NCI-H1436 treated with DMSO at 0.1 percent for 48 hours (cell line): ENCODE data around the gene CASKIN2.

ENCODE experiments used
- DNase-seq: peaks from one replicate; lab custom pipeline; 2025; lab: John Stamatoyannopoulos, UW

CASKIN2 gene, protein sequence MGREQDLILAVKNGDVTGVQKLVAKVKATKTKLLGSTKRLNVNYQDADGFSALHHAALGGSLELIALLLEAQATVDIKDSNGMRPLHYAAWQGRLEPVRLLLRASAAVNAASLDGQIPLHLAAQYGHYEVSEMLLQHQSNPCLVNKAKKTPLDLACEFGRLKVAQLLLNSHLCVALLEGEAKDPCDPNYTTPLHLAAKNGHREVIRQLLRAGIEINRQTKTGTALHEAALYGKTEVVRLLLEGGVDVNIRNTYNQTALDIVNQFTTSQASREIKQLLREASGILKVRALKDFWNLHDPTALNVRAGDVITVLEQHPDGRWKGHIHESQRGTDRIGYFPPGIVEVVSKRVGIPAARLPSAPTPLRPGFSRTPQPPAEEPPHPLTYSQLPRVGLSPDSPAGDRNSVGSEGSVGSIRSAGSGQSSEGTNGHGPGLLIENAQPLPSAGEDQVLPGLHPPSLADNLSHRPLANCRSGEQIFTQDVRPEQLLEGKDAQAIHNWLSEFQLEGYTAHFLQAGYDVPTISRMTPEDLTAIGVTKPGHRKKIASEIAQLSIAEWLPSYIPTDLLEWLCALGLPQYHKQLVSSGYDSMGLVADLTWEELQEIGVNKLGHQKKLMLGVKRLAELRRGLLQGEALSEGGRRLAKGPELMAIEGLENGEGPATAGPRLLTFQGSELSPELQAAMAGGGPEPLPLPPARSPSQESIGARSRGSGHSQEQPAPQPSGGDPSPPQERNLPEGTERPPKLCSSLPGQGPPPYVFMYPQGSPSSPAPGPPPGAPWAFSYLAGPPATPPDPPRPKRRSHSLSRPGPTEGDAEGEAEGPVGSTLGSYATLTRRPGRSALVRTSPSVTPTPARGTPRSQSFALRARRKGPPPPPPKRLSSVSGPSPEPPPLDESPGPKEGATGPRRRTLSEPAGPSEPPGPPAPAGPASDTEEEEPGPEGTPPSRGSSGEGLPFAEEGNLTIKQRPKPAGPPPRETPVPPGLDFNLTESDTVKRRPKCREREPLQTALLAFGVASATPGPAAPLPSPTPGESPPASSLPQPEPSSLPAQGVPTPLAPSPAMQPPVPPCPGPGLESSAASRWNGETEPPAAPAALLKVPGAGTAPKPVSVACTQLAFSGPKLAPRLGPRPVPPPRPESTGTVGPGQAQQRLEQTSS (N-terminal part only)

DNA sequence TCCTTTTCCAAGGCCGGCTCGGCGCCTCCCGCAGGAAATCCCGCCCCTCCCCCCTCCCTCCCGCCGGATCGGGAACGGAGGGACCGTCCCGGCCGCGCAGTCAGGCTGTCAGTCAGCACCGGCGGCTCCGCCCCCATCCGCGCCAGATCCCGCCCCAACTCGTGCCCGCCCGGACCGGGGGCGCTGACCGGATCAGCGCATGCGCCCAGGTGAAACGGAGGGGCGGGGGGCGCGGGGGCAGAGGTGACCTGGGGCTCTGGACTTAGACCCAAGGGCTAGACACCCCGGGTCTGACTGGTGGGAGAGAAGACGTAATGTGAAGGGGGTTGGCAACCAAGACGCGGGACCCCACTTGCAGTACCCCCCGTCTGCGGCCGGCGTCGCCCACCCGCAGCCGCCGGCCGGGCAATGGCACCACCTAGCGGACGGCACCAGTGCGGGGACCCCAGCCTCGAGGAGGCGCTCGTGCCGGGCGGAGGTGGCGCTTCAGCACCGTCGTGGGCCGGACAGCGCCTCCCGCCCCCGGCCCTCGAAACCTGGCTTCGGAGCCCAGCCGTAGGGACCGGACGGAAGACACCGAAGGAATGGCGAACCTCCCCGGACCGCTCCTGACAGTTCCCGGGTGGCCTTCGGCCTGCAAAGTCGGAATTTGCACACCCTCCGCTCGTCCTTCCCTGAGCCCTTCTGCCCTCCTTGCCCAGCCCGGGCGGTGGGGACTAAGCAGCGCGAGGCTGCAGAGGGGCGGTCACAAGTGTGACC, at the start of gene CASKIN2:
TSS of gene CASKIN2 (minus strand) at position 42 of the 759 bp plus-strand sequence. CDS start 1,733 bp downstream, outside the sequence.
- peak; percentile 62 for DNase-seq

DNA sequence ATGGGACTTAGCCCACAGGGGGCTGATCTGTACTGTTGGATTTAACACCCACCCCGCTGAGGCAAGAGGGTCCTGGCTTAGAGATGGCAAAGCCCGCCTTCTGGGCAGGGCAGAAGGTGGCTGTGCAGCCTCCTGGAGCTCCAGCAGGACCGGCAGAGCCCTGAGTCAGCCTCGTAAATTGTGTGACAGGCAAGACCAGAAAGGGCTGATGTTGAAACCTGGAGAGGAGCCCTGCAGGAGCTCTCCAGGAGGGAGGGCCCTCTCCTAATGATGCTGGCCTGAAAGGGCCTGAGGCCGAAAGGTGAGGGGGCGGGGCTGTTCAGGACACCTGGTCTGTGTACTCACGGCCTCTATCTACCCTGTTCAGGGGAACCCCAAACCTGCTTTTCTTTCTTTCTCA, 49.7 kb upstream of the CASKIN2 start:
- no peak for DNase-seq

DNA sequence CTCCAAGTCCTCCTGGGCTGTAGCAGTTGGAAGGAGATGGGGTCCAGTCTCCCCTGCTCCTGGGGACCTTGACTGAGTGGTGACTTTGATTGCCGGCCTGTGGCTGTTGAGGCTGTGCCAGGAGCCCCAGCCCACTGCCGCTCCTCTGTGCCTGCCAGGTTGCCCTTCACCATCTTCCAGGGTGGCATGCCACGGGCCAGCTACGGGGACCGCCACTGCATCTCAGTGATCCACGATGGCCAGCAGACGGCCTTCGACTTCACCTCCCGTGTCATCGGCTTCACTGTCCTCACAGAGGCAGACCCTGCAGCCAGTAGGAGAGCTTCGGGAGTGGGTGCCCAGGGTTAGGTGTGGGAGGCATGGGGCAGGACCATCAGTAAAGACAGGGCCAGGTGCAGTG, 48.9 kb upstream of the CASKIN2 start:
- no peak for DNase-seq

DNA sequence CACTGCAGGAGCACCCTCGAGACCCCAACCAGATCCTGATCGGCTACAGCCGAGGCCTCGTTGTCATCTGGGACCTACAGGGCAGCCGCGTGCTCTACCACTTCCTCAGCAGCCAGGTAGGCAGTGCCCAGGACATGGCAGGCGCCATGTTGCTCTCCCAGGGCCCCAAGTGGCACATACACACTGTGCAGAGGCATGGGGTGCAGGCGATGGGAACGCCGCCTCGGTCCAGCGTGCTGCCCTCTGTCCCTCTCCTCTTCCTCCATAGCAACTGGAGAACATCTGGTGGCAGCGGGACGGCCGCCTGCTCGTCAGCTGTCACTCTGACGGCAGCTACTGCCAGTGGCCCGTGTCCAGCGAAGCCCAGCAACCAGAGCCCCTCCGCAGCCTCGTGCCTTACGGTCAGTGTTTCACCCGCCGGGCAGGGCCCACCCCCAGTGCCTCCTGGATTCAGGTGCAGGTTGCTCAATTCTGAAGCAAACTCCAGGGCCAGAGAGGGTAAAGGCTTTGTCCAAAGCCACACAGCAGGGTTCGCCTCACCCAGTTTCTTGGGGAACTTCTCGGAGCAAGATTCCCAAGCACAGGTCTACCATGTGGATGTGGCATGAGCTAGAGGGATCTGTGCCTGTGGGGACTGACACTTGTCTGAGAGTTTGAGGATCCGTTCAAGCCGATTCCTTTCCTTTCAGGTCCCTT, 47.9 kb upstream of the CASKIN2 start:
- no peak for DNase-seq

DNA sequence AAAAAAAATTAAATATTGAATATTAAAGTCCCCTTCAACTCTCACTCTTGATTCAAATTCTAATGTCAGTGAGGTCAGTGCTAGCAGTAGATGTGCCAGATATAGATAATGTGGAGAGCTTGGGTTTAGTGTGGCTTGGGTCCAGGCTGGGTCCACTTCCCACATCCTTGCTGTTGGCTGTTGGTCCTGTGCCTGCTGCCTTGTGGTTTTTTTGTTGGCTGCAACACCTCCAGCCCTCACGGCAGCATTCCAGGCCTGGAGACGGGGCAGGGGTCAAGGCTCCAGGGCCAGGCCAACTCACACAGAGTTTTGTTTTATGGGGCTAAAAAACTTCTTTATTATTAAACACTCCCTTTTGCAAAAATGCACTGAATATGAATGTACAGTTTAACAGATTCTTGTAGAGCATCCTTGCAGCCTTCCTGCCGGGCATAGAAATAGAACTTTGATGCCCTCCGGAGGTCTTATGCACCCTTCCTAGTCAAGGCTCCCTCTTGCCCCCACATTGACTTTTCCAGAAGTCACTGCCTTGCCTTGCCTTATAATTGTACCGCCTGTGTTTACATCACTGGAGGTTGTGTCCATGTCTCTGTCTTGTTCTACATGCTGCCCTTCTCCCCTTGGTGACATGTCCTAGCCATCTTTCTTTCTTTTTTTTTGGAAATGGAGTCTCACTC, 46.7 kb upstream of the CASKIN2 start:
- no peak for DNase-seq

DNA sequence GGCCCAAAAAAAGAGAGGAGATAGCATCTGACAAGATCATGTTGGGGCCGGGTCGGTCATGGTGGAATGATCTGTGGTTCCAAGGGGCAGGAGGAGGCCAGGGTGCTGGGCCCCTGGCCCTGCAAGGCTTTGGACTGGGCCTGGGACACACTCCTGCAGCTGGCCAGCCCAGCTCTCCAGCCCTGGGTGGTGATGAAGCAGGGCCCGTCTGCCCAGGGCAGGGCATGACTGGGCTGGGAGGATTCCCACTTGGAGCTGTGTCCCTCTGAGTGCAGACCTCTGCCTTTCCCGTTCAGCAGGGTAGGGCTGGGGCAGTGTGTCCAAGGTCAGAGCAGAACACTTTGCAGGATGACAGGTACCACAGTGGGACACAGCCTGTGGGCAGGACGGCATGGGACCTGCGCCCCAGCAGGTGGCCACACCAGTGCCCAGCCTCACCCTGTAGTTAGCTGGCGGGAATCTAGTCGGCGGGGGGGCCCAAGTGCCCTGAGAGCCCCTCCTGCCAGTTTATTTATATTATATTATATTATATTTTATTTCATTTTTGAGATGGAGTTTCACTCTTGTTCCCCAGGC, 44.7 kb upstream of the CASKIN2 start:
- no peak for DNase-seq

DNA sequence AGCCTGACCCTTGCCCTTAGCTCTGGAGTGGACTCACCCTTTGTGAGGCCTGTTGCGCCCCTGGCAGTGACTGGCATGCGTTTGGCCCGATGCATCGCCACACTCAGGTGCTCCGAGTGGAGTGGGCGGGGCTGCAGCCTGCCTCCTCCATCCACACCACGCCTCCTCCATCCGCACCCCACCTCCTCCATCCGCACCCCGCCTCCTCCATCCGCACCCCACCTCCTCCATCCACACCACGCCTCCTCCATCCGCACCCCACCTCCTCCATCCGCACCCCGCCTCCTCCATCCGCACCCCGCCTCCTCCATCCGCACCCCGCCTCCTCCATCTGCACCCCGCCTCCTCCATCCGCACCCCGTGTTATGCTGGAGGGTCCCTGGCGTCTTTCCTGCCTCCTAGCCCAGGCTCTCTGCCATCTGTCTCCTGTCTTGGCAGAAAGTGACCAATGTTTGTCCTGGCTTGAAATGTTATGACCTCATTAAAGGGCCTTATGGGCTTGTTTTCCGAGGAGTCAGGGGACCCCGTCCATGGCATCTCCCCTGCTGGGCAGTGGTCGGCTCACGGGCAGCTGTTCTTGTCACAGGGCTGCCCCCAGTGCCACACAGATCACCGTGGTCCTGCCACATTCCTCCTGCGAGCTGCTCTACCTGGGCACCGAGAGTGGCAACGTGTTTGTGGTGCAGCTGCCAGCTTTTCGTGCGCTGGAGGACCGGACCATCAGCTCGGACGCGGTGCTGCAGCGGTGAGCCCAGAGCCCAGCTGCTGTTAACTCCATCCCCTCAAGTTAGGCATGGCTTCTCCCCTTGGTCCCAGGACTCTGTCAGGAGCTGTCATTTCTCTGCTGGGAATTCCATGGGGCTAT, 43.6 kb upstream of the CASKIN2 start:
- no peak for DNase-seq

DNA sequence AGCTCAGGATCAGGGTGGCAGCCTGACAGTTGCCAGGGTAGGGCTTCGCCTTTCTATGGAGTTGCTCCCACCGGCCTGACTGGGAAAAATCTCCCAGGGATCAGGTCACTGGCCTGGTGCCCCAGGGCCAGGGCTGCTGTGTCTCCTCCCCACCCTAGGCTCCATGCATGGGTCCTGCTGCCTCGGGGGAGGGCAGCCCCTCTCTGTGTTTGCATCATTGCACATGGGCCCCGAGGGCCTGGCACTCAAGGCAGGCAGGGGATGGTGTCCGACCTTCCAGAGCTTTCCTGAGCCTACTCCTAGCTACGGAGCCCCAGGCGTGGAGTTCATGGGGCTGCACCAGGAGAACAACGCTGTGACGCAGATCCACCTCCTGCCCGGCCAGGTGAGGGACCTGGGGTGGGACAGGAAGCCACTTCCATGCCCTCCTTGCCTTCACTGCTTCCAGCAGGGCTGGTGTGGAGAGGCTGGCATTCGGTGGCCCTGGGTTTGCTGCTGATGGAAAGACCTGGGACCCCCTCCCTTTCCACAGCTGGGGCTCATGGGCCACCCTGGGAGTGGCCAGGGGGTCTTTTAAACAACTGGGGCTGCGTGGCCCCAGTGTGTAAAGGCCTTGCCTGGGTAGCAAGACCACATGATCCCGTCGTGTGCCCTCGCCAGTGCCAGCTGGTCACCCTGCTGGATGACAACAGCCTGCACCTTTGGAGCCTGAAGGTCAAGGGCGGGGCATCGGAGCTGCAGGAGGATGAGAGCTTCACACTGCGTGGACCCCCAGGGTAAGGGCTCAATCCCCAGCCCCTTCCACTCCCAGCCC, 42.7 kb upstream of the CASKIN2 start:
- DNase-seq: no peak

DNA sequence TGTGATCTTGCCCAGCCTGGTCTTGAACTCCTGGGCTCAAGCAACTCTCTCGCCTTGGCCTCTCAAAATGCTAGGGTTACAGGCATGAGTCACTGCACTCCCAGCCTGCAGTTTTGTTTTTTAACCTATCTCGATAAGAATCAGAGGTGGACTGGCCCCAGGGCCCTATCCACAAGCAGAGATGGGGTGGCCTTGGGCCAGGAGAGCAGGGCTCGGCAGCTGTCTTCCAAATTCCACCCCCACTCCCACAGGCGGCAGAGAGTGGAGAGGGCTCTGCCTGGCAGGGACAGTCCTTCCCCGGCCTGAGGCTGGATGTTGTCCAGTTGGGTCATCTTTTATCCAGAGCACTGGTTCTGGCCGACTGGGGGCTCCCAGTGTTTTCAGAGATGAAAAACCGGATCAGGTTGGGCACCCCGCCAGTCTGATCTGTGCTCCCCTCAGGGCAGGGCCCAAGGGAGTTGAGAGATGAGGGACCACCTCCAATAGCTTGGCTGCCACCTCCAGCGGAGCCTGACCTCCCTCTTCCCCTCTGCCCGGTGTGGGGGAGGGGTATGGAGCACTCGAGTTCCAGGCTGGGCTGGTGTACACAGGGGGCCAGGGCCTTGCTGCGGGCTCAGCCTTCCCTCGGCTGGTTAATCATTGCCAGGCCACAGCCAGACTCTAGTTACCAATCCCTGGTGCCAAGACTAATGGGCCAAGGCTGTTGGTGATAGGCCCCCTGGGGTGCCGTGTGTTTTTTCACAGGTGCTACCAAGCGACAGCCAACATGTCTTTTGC, 41.9 kb upstream of the CASKIN2 start:
- DNase-seq: no peak

DNA sequence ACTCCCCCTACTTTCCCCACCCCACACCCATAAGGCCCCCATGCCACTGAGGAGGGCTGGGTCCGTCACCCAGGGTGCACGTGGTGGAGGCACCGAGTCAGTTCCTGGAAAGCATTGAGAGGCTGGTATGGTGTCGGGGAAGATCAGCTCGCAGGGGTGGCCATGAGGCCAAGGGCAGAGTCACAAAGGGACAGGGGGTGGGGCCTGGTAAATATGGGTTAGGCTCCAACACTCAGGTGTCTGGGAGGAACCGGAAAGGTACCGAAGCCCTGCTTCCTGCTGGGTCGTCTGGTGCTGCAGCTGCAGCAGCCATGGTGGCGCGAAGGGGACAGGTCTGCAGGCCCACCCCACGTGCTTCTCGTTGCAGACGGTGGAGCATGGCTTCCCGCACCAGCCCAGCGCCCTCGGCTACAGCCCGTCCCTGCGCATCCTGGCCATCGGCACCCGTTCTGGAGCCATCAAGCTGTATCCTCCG, 40.4 kb upstream of the CASKIN2 start:
- DNase-seq: no peak

DNA sequence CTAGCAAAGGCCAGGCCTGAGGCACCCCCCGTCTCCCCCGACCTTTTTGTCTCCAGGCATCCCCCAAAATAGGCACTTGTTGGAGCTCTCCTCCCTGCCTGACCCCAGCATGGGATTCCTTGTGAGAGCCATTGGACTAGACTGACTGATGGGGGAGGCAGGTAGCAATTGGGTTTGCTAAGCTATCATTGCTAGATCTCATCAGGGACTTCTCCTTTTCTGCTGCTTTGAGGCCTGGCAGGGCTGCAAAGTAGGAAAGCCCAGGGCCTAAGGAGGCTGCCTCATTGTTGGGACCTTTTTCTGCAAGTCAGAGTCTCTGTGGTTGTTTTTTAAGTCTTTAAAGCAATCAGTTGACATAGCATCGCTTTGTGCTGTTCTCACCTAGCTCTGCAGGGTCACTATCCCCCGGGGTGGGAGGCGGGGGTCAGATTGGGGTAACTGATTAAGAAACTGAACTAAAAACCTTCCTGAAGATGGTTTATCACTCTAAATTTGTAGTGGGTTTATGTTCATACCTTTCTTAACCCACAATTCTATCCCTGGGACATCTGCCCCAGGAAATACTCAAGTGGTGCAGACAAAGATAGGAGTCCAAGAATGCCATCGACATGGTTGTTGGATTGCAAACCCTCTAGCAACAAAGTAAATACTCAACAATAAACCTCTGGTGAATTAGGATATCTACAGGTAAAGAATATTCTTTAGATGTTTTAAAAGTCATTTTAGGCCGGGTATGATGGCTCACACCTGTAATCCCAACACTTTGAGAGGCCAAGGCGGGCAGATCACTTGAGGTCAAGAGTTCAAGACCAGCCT, 38.2 kb upstream of the CASKIN2 start:
- no peak for DNase-seq

DNA sequence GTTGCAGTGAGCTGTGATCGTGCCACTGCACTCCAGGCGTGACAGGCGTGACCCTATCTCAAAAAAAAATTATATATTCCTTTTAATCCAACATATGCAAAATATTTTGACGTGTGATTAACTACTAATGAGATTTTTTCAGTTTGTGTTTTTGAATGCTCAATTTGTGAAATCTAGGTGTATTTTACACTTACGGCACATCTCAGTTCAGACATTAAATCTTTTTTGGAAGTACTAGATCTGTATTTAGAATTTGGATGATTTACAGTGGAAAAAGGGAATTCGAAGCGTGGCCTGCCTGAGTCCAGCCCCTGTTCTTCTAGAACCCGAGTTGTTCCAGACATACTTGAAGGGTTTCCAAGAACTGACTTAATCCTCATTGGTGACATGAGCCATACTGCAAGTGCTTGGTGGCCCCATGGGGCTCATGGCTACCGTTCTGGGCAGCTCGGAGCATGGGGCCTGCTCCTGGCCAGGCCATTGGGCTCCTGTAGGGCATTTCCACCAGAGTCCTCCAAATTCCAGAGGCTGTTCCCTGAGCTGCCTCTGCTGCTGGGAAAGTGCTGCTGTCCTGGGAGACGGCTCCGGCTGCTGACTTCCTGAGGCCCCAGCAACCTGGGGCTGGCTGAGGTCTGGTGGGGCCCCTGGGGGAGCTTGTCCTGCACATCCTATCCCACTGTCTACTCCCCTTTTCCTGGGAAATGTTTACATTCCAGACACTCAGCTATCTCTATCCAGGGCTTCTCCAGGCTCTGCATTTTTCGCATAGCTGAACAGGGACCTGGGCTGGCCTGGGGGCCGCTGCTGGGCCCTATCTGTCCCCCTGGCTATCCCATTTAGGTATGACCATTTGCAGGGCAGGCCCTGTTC, 37.3 kb upstream of the CASKIN2 start:
- no peak for DNase-seq

DNA sequence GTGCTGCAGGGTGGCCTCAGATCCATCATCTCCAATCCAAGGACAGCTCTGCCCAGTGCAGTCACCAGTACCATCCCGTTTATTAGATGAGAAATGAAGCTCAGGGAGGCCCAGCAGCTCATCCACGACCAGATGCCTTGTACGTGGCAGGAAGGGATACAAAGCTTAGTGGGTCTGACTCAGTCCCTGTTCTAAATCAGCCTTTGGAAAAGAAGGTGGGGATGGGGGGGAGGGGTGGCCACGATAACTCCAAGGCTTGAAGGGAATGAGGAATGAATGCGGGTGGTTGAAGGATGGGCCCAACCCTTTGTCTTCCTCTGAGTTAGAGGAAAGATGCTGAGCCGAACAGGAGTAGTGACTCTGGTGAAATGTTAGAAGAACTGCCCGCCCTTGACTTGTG, 35.9 kb upstream of the CASKIN2 start:
- no peak for DNase-seq

DNA sequence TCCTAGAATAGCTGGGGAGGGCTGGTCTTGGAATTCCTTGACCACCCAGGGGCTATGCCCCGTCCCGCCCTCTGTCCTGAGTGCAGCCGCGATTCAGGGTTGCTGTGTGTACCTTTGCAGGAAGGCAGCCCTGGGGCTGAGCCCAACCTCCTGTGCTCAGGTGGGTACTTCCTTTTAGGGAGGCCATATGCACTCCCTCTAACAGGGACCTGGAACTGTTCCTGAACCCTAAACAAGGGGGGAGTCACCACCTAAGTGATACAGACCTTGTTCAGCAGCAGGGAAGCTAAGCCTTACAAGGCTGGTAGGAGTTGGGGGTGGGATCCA, 34.8 kb upstream of the CASKIN2 start:
- DNase-seq: no peak

DNA sequence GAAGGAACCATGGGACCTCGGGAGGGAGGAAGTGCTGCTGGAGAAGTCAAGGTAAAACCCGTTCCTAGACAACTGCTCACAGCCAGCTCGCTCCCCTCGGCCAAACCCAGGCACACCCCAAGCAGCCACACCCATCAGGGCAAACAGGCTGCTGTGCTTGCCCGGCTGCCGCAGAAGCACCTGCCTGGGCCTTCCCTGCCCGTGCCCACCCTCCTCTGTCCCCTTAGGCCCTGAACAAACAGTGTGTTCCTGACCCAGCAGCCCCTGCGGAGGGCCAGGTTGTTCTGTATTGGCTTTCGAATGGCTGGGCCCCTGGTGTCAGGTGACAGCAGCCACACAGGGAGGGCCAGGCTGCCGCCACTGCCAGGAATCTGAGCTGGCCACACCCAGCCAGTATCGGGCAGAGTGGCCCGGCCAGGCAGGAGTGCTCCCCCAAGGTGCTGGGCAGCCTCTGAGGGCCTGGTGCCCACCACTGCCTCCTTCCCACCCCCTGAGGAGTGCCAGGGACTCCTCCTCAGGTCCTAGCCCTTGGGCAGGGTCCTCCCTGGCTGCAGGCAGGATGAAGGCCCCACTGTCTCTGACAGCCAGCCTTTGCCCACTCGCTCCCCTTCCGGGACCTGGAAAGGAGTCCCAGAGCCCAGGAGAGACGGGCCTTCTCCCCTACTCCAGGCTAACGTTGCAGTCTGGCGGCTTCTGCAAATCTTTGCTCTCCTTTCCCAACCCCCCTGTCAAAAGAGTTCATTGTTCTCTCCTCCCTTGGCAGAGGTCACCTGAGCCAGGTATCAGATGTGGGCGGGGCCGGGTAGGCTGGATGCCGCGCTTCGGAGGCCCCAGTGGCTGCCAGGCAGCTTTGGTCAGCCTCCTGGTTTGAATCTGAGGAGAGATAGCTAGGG, 34.2 kb upstream of the CASKIN2 start:
- DNase-seq: peak; percentile 51
